Measurements from ENCODE around the gene MESP1. TPM values are rescaled to one million over a fixed set of nuclear protein-coding genes. Genes with fewer than 3 reads are reported as not detected.

The MESP1 gene
- total and polyA plus RNA-seq, 10 of the 15 experiments (the other 5 are each of a cell fraction or from before 2014, with no cell fraction given) = 0.04 to 1.1 (median 0.57) TPM; not detected in 2

GRCh38 chr15:89790206-89790605 is 39.2 kb upstream of the MESP1 start:
- ChIA-PET RAD21 (ENCODE audit: unreplicated experiment) (interaction anchor here (0.8 kb wide), 1 partner anchor 84 kb away, joined by 4 read pairs; no protein-coding TSS in a partner anchor), SMC1A (ENCODE audit: uncharacterized antibody, unreplicated experiment) (no interaction called here), POLR2A (no interaction called here), CTCF (interaction anchor here (0.7 to 1.8 kb wide), 2 partner anchors 84 to 182 kb away, joined by 3 to 4 read pairs; no protein-coding TSS in a partner anchor)
- Histone ChIP-seq H3K4me2 (ENCODE audit: control insufficient read depth, insufficient read depth) (no peak overlapping the region), H2AFZ (ENCODE audit: control insufficient read depth, low read depth, low read length) (no peak overlapping the region), H3K4me3 (no peak overlapping the region), H3K27me3 (replicated peaks in 1 of 2; ENCODE audit: control insufficient read depth in 2 of 2, insufficient read depth in 2 of 2, low read length in 1 of 2) (no peaks in the 10 kb centered on the region), H3K4me1 (ENCODE audit: control insufficient read depth, insufficient read depth, low read length) (no peaks in the 10 kb centered on the region), H4K20me1 (ENCODE audit: control insufficient read depth, insufficient read depth) (no peaks in the 10 kb centered on the region), H3K9ac (ENCODE audit: control insufficient read depth, insufficient read depth, low read length) (no peak overlapping the region), H3K9me3 (replicated peaks; ENCODE audit: control insufficient read depth, insufficient read depth, low read length) (peaks cover 2% of the 10 kb centered on the region; the same call in 2 of the 3 replicates), H3K36me3 (ENCODE audit: control insufficient read depth in 2 of 2, insufficient read depth in 2 of 2, low read length in 1 of 2) (no peaks in the 10 kb centered on the region), H3K27ac (ENCODE audit: control insufficient read depth, insufficient read depth) (no peak overlapping the region), H3K79me2 (ENCODE audit: control insufficient read depth, insufficient read depth, low read length) (no peaks in the 10 kb centered on the region)
- FAIRE-seq (no peak), ATAC-seq (no peak), DNase-seq (ENCODE audit: low read depth, low spot score) (no peak)
- in situ Hi-C loops (cut with MboI) (no loop called here), intact Hi-C loops (cut with micrococcal nuclease; ENCODE audit: unreplicated experiment) (no loop called here)
- no peak for TF ChIP-seq SRF (IDR thresholded peaks at IDR 0.05; ENCODE audit: low read depth in 2 of 2, low read length in 2 of 2)
- no peak for TF ChIP-seq HDAC6 (IDR thresholded peaks at IDR 0.05; ENCODE audit: unreplicated experiment)
- TF ChIP-seq POLR2AphosphoS2 (IDR thresholded peaks at IDR 0.05; ENCODE audit: low read depth, low read length) = no peak
- TF ChIP-seq, protein P1, sequence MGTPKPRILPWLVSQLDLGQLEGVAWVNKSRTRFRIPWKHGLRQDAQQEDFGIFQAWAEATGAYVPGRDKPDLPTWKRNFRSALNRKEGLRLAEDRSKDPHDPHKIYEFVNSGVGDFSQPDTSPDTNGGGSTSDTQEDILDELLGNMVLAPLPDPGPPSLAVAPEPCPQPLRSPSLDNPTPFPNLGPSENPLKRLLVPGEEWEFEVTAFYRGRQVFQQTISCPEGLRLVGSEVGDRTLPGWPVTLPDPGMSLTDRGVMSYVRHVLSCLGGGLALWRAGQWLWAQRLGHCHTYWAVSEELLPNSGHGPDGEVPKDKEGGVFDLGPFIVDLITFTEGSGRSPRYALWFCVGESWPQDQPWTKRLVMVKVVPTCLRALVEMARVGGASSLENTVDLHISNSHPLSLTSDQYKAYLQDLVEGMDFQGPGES (IDR thresholded peaks at IDR 0.05) = no peak
- TF ChIP-seq E2F8 (IDR thresholded peaks at IDR 0.05; ENCODE audit: low read depth, partially characterized antibody) = no peak
- no peak for TF ChIP-seq EGR1 (IDR thresholded peaks at IDR 0.05; ENCODE audit: borderline replicate concordance in 1 of 2, low read depth in 2 of 2, low read length in 2 of 2)
- TF ChIP-seq YY1 (IDR thresholded peaks at IDR 0.05; ENCODE audit: low read depth, low read length) = no peak
- no peak for TF ChIP-seq RFX5 (IDR thresholded peaks at IDR 0.05; ENCODE audit: low read depth, low read length)
- no peak for TF ChIP-seq RAD51 (IDR thresholded peaks at IDR 0.05)
- no peak for TF ChIP-seq GABPA (IDR thresholded peaks at IDR 0.05; ENCODE audit: low read depth)
- TF ChIP-seq MTA3 (IDR thresholded peaks at IDR 0.05; ENCODE audit: borderline replicate concordance, low read length) = no peak
- no peak for TF ChIP-seq MXI1 (IDR thresholded peaks at IDR 0.05; ENCODE audit: low read depth, low read length)
- no peak for TF ChIP-seq SP1 (IDR thresholded peaks at IDR 0.05; ENCODE audit: low read depth, low read length)
- no peak for TF ChIP-seq ZSCAN29 (IDR thresholded peaks at IDR 0.05)
- TF ChIP-seq RBBP5 (conservative IDR thresholded peaks at IDR 0.05) = no peak
- TF ChIP-seq TCF7 (IDR thresholded peaks at IDR 0.05; ENCODE audit: borderline replicate concordance) = no peak
- TF ChIP-seq, protein P2, sequence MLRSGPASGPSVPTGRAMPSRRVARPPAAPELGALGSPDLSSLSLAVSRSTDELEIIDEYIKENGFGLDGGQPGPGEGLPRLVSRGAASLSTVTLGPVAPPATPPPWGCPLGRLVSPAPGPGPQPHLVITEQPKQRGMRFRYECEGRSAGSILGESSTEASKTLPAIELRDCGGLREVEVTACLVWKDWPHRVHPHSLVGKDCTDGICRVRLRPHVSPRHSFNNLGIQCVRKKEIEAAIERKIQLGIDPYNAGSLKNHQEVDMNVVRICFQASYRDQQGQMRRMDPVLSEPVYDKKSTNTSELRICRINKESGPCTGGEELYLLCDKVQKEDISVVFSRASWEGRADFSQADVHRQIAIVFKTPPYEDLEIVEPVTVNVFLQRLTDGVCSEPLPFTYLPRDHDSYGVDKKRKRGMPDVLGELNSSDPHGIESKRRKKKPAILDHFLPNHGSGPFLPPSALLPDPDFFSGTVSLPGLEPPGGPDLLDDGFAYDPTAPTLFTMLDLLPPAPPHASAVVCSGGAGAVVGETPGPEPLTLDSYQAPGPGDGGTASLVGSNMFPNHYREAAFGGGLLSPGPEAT (IDR thresholded peaks at IDR 0.05; ENCODE audit: low read depth) = no peak
- no TSS peak for BruUV-seq (replicated peaks)
- WGBS (ENCODE audit: insufficient coverage, insufficient replicate concordance, low lambda C conversion rate, missing lambda C conversion rate) = 61% methylated on average over 10 of the region's 10 CpGs

All from GM12878 (cell line).